Midbrain (tissue), 1 donor: Measurements from ENCODE around the gene PPM1M.

Source experiments
- DNase-seq: peaks from one replicate; lab custom pipeline; 2025; lab: John Stamatoyannopoulos, UW

PPM1M gene

DNA sequence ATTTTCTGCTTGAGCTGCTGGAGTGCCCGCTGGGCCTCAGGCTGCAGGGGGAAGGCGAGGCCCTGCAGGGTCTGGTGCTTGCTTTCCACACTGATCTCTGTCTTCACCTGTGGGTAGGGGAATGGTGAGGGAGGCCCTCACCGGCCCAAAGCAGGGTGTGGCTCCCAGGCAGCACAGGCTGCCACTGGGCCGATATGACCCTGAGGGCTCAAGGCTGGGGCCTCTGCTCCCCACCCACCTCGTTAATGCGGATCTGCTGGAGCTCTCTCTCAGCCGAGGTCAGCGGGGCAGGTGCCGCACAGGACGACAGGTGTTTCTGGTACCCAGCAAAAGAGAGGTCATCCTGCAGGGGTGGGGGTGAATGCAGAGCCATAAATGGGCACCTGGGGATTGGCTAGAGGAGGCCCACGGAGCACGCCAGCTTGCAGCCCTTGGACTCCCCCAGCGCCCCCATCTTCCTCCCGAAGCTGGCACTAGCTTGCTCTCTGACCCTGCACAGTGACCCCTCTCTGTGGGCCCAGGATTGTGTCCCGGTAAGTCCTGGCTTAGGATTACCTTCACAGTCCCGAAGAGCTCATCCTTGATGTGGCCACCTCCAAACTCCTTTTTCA lies 14.6 kb upstream of the PPM1M start:
- DNase-seq, result no peak

- peak; percentile 7 for DNase-seq
Measured at GRCh38 chr3:52231502-52232278, 13.9 kb upstream of the PPM1M start.

- no peak for DNase-seq
Measured at GRCh38 chr3:52232279-52233107, 13.1 kb upstream of the PPM1M start.

- no peak for DNase-seq
Measured at GRCh38 chr3:52233108-52233591, 12.4 kb upstream of the PPM1M start.

DNA sequence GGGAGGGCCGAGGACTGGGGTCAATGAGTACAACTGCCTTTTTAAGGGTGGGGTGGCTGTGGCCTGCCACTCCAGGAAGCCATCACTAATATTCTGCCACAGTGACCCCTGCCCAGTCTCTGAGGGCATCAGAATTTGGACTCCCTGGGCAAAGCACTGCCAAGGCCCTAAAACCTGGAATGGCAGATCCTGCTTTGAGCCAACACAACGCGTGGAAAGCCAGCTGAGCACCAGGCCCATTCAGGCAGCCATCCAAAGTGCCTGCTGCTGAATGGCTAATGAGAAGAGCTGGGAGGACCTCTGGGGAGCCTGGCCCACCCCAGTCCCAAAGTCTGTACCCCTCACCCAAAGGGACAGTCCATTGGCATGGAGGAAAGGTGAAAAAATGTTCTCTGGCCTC lies 11.6 kb upstream of the PPM1M start:
- peak; percentile 59 for DNase-seq

DNA sequence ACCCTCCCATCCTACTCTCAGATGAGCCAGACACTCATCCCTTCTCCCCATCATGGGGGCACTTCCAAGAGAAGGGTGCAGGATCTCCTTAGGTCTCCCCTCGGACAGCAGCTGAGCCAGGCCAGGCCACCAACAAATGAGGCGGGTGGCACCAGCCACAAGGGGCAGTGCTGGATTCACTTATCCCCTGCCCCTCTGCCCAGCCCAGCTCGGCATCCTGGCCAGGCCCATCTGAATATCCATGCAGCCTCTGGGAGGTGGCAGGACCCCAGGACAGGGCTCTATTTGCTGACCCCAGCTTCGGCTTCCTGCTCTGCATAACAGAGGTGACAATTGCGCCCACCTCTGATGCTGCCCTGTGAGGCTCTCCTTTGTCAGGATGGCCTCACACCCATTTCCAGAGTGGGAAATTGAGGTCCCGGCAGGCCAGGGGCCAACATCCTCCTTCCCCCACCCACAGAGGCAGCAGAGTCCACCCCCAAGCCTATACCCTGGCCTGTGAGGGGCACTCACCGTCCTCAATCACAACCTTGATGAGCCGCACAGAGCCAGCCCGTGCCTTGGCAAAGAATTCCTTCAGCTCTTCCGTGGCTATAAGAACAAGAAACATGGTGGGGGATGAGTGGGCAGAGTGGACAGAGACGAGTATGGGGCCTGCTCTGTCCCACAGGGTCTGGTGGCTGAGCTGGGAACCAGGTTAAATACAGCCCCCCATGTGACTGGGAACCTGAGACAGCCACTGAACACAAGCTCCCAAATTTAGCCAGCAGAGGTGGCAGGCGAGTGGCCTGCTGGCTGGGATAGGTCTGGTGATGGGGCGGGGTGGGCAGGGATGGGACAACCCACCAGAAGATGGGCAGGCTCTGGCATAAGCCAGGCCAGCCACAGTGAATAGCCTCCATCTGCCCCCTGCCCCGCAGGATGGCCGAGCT lies 10.8 kb upstream of the PPM1M start:
- no peak for DNase-seq

DNA sequence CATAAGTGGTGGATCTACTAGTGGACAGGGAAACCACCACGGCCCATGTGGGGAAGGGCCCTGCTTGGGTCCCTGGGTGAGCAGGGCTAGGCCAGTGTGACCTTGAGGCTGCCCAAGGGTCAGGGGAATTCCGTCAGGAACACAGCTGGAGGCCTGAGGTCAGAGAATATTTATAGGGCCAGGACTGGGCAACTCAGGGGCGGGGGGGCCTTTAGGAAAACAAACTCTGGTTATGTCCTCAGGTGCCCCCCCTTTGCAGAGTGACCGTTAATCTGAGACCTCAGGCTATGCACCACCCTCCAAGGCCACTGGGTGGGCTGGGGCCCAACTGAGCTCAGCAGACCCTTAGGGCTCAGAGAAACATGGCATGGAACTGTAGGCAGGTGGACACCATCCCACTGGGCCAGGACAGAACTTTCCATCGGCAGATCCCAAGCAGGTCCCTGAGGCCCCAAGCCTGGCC lies 9.1 kb upstream of the PPM1M start:
- DNase-seq, result no peak

DNA sequence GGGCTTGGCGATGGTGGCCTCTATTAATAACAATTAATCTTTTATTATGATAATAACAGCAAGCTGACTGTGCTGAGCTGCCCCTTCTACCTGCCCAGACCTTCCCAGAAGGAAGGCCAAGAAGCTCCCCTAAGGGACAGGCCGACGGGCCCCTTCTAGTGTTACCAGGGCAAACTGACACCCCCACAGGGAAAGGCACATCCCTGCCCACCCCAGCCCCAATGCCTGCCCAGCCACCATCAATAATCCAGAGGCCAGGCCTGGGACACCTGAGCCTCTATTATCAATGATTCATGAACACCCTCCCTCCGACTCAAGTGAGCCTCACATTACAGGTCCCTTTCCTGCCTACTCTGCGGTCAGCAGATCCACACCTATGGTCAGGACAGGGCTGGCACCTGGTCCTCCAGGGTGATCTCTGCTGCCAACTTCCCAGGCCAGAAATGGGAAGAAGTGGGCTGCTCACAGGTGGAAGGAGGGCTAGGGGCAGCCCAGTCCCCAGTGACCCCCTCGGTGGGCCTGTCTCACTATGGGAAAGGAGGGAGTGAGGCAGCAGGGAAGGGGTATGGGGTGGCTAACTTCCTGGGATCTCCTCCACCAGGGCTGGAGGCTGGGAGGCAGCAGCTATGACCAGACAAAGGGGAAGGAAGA lies 8.4 kb upstream of the PPM1M start:
- DNase-seq, result no peak

GRCh38 chr3:52237657-52238172 lies 7.8 kb upstream of the PPM1M start:
- DNase-seq, result peak; percentile 72

DNA sequence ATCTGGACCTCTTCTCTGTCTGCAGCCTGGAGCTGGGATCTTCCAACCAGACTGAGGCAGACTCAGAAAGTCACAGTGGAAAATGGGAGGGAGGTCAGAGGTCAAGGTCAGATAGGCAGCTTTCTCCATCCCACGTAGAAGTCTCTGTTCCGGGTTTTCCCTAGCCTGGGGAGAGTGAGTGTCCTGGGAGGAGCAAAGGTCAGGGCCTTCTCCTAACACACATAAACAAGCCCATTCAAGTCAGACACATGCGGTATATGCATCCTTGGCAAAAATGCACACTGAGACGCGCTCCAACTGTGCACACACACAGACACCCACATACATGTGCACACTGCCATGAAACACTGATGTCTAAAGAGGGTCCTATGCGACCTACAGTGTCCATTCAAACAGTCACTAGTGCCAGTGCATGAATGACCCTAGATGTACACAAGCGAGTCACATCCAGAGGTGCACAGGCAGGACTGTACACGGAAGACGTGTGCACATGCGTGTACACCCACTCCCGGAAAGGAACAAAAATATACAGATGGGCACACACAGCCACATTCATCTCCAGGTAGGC lies 7.3 kb upstream of the PPM1M start:
- DNase-seq, result no peak

DNA sequence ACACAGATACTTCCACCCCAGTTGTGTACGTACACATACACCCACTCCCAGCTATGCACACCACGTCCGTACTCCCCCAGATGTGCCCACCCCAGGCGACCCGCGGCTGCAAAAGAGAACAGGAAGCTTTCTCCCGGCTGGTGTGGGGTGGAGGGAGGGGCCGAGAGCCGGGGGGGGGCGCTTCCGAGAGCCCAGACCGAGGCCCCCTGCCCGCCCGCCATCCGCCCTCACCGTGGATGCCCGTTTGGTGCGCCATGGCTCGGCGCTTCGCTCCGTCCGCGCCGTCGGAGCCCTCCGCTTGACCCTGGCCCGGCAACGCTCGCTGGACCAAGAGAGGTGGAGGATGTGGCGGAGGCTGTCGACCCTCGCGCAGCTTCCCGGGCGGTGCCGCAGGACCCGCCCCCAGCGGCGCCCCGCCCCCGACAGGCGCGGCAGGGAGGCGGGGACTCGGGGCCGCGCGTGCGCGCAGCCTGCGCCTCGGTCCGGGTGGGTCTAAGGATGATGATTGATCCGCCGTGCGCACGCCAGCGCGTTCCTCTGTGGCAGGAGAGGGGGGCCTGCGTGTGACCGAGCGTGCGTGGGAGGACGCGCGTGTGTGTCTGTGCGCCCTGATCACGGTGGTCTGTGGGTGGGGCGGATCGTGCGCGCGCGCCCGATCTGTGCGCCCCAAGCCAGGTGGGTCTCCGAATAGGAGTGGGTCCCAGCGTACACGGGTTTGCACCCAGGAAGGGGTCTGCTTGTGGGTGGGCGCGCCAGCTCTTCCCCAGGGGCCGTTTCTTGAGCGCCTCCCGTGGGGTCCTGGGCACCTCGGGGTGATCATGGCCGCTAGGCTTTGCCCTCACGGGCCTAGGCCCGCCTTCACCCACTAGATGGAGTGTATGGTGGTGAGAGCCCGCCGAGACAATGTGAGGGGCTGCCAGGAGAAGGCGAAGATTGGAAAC lies 6.5 kb upstream of the PPM1M start, which contains the start of gene TWF2:
Gene TWF2 (minus strand): TSS at position 398 of the 941 bp plus-strand sequence. CDS start 142 bp downstream, at position 256.
- DNase-seq, result peak; percentile 68

DNA sequence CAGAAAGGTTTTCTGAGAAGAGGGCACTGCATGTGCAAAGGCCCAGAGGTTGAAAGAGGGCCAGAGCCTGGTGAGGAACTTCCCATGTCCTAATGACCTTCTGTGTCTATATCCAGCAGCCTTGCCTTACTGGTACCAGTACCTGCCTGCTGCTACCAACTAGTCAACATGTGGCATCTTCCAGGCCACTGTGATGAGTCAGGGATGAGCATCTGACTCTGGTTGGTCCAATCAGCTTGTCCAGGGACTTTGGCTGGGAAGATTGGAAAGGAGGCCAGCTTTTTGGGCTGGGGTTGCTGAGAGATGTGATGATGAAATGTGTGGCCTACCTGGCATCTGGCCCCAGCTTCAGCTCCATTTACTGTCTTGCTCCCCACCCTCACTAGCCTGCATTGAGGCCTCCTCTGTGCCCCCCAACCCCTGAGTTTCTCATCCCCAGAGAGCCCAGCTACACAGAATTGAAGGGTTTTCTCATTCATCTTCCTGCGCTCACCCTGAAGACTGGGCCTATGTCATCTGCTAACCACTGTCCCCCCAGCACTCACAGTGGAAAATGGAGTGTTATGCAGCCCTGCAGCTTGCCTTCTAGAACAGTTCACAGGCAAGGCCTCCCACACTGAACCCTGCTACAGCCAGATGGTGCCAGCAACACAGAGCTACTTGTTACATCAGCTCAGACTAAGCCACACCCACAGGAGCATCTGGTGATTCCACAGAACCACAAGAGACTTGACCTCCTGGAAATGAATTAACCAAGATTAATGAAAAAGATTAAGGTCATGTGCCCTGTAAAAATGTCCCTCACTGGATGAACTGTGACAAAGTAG lies 5.3 kb upstream of the PPM1M start:
- peak; percentile 68 for DNase-seq

- DNase-seq, result no peak
Measured at GRCh38 chr3:52240886-52241370, 4.6 kb upstream of the PPM1M start.

GRCh38 chr3:52242039-52242438 lies 3.5 kb upstream of the PPM1M start:
- DNase-seq, result no peak

GRCh38 chr3:52243791-52244628 lies 1.5 kb upstream of the PPM1M start:
- peak; percentile 19 for DNase-seq

- DNase-seq, result no peak
Measured at GRCh38 chr3:52246264-52246620, 683 bp downstream of the PPM1M start.
